RWPE2 (cell line): Measurements from ENCODE around the gene FSTL5.

Experiments
- ATAC-seq: fragments of 200-7000 bp; cut with Tn5 transposase; 3 replicates; pipeline ENCODE4 v1.9.1; 2021; ENCODE audit warnings: low read depth
- DNase-seq: peaks from one replicate; pipeline ENCODE4 v3.0.0-alpha.2; 2020; ENCODE audit warnings: low spot score
- H3K27ac ChIP-seq: fragments of 450-650 bp; 2 replicates; pipeline ENCODE4 v1.5.1; 2017; ENCODE audit warnings: mild to moderate bottlenecking; ENCODE audit not compliant: poor library complexity, severe bottlenecking
- H3K27me3 ChIP-seq: fragments of 250-450 bp; sonication (Bioruptor Pico); 2 replicates; pipeline ENCODE4 v1.5.1; 2021; ENCODE audit warnings: mild to moderate bottlenecking, moderate library complexity; ENCODE audit not compliant: insufficient read depth, poor library complexity, severe bottlenecking
- H3K36me3 ChIP-seq: fragments of 250-450 bp; sonication (Bioruptor Pico); 2 replicates; pipeline ENCODE4 v1.5.1; 2020; ENCODE audit warnings: low read depth, mild to moderate bottlenecking, moderate library complexity
- H3K4me1 ChIP-seq: fragments of 250-450 bp; sonication (Bioruptor Pico); 2 replicates; pipeline ENCODE4 v1.5.1; 2021; ENCODE audit warnings: mild to moderate bottlenecking, moderate library complexity; ENCODE audit not compliant: insufficient read depth, poor library complexity, severe bottlenecking
- H3K4me3 ChIP-seq: fragments of 250-450 bp; sonication (Bioruptor Pico); 2 replicates; pipeline ENCODE4 v1.5.1; 2021; ENCODE audit warnings: mild to moderate bottlenecking, moderate library complexity; ENCODE audit not compliant: severe bottlenecking
- H3K9me3 ChIP-seq: fragments of 250-450 bp; sonication (Bioruptor Pico); 2 replicates; pipeline ENCODE4 v1.5.1; 2021; ENCODE audit warnings: mild to moderate bottlenecking, moderate library complexity; ENCODE audit not compliant: severe bottlenecking
- CTCF ChIP-seq: fragments of 450-650 bp; IDR thresholded peaks from one replicate; pipeline ENCODE4 v1.5.1; 2017; ENCODE audit warnings: mild to moderate bottlenecking, moderate library complexity; ENCODE audit not compliant: poor library complexity, severe bottlenecking

FSTL5 gene

DNA sequence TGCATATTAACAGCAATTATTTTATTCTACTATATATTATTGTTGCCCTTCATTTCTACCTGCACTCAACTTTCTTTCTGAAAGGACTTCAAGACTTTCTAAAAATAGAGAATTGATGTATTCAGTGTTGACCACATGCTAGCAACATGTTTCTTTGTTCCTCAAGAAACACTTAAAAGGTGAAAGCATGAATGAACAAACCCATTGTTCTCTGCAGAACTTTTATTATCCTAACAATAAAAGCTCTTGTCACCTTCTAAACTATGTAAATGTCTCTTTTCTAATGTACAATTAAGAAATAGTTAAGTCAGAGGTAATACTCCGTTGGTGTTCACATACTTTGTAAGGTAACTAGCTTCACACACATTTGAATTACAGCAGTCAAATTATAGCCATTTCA is 638.7 kb downstream of the FSTL5 start:
- H3K36me3 ChIP-seq = no peaks in the 10 kb centered on the region
- no peak for ATAC-seq
- H3K4me3 ChIP-seq = no peak overlapping the region
- TF ChIP-seq CTCF = no peak
- DNase-seq = no peak
- H3K27ac ChIP-seq = no peak overlapping the region
- H3K27me3 ChIP-seq = no peaks in the 10 kb centered on the region
- no peaks in the 10 kb centered on the region for H3K9me3 ChIP-seq
- no peaks in the 10 kb centered on the region for H3K4me1 ChIP-seq

DNA sequence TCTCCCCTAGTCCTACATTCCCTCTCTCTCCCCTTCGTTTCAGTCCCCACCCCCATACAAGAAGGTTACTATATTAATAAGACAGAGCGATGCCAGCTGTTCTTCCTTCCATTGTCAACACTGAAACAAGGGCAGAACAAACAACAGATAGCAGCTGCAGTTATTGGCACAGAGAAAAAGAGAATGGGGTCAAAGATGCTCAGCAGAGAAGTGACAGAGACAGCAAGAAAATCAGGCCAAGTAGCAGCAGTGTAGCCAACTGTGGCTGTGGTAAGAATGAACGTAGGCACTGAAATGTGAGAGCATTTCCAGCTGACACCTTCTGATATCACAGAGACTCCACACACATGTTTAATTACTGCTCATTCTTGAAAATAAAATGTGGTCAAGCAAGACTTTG is 641.8 kb downstream of the FSTL5 start:
- H3K27me3 ChIP-seq = no peaks in the 10 kb centered on the region
- no peak overlapping the region for H3K4me3 ChIP-seq
- H3K36me3 ChIP-seq = no peaks in the 10 kb centered on the region
- no peak overlapping the region for H3K27ac ChIP-seq
- DNase-seq (no peak), ATAC-seq (no peak)
- no peak for TF ChIP-seq CTCF
- no peaks in the 10 kb centered on the region for H3K9me3 ChIP-seq
- no peaks in the 10 kb centered on the region for H3K4me1 ChIP-seq

GRCh38 chr4:161519611-161520010 is 644.2 kb downstream of the FSTL5 start:
- DNase-seq (no peak), ATAC-seq (no peak)
- Histone ChIP-seq H3K4me3 (no peak overlapping the region), H3K27ac (no peak overlapping the region), H3K36me3 (no peaks in the 10 kb centered on the region), H3K4me1 (no peaks in the 10 kb centered on the region), H3K27me3 (no peaks in the 10 kb centered on the region), H3K9me3 (no peaks in the 10 kb centered on the region)
- no peak for TF ChIP-seq CTCF

GRCh38 chr4:161517941-161518340 is 645.9 kb downstream of the FSTL5 start:
- no peak for DNase-seq
- H3K4me1 ChIP-seq = no peaks in the 10 kb centered on the region
- TF ChIP-seq CTCF = no peak
- H3K36me3 ChIP-seq = no peaks in the 10 kb centered on the region
- no peak for ATAC-seq
- no peak overlapping the region for H3K4me3 ChIP-seq
- no peaks in the 10 kb centered on the region for H3K9me3 ChIP-seq
- H3K27ac ChIP-seq = no peak overlapping the region
- no peaks in the 10 kb centered on the region for H3K27me3 ChIP-seq

GRCh38 chr4:161505141-161505540 is 658.7 kb downstream of the FSTL5 start:
- Histone ChIP-seq H3K27ac (no peak overlapping the region), H3K4me1 (no peaks in the 10 kb centered on the region), H3K36me3 (no peaks in the 10 kb centered on the region), H3K9me3 (no peaks in the 10 kb centered on the region), H3K4me3 (no peak overlapping the region), H3K27me3 (no peaks in the 10 kb centered on the region)
- TF ChIP-seq CTCF = no peak
- DNase-seq (no peak), ATAC-seq (no peak)
